ENCODE results near the gene SGTB. TPM values are rescaled to one million over a fixed set of nuclear protein-coding genes. Genes with fewer than 3 reads are reported as not detected.
"Not testable (repeated sequence)": the region's sequence is repeated elsewhere in the genome, so short reads cannot be mapped to it uniquely, and the experiment has no call there.

Gene SGTB
- total RNA-seq, 1 experiment from 2014 or later = 7.1 TPM

DNA sequence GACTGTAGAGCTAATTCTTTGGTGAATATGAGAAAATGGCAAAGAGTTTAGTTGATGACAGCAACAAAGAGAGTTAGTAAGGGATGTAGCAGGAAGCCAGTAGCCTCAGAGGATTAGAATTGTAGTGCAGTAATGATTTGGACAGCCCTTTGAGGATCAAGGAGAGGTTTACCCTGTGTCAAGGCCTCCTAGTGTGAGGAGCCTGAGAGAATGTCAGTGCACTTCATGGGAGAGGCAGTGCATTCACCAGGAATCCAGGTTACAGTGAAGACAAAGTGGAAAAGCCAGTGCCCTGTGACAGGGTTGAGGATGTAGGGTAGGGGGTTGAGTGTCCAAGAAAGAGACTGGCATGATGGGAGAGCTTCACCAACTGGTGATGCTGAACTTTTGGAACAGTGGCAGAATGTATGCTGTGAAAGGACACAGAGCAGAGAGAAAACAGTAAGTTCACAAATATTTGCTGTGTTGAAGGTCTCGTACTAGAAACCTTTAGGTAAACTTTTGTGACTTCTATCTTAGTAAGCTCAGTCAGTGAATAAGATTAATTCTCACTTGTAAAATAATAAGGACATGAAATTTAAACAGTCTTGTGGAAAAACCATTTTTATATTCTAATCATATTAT is 27.4 kb upstream of the SGTB start:
- H3K27me3 ChIP-seq (ENCODE audit: control insufficient read depth, insufficient read depth, low read length) = no peaks in the 10 kb centered on the region
- H3K36me3 ChIP-seq (replicated peaks; ENCODE audit: control insufficient read depth, insufficient read depth, low read length) = no peaks in the 10 kb centered on the region; the same call in 1 of the 2 replicates
- no peak for DNase-seq
- H3K4me3 ChIP-seq (ENCODE audit: insufficient read depth, low read depth, low read length) = no peak overlapping the region

DNA sequence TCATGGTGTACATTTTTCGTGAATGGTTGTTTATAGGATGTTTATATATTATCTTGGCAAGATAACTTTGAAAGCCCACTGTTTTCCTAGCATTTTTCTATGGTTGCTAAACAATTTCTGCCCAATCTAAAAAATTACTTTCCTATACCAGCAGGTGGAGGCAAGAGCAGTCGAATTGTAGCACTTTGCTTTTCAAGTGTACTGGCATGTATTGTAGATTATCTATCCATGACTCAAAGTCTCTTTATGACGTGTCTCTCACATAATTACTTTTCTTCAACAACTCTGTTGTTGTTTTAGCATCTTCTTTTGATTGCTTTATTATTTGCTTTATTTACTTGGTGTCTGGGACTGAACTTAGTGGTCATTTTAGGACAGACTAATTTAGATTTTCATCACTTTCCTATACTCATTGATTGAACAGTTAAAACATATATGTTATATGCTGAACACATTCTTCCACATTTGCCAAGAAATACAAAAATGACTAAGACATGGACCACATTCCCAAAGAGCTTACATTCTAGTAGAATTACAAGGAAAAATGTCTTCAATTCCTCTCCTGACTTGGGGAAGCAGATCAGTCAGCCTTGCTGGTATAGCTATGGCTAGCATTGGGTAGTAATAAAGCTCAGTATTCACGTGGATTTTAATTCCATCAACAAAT is 20.8 kb upstream of the SGTB start:
- Histone ChIP-seq H3K36me3 (replicated peaks; ENCODE audit: control insufficient read depth, insufficient read depth, low read length) (no peaks in the 10 kb centered on the region; the same call in 1 of the 2 replicates), H3K27me3 (ENCODE audit: control insufficient read depth, insufficient read depth, low read length) (no peaks in the 10 kb centered on the region), H3K4me3 (ENCODE audit: insufficient read depth, low read depth, low read length) (no peak overlapping the region)
- peak; percentile 23 for DNase-seq

DNA sequence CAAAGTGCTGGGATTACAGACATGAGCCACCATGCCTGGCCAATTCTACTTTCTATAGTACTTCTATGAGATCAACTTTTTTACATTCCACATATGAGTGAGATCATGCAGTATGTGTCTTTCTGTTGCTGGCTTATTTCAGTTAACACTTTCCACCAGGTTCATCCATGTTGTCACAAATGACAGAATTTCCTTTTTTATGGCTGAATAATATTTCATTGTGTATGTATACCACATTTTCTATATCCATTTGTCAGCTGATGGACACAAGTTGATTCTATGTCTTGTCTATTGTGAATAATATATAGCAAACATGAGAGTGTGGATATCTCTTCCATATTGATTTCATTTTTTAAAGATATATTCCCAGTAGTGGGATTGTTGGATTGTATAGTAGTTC is 17.3 kb upstream of the SGTB start:
- no peaks in the 10 kb centered on the region for H3K36me3 ChIP-seq (replicated peaks; ENCODE audit: control insufficient read depth, insufficient read depth, low read length)
- DNase-seq = no peak

DNA sequence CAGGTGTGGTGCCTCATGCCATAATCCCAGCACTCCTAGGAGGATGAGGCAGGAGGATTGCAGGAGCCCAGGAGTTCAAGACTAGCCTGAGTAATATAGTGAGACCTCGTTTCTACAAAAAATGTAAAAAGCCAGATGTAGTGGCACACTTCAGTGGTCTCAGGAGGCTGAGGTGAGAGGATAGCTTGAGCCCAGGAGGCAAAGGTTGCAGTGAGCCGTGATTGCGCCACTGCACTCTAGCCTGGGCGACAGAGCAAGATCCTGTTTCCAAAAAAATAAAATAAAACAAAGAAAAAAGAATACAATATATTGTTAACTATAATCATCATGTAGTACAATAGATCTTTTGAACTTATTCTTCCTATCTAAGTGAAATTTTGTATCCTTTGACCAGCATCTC is 16.4 kb upstream of the SGTB start:
- H3K4me3 ChIP-seq (ENCODE audit: insufficient read depth, low read depth, low read length) = no peak overlapping the region
- DNase-seq = no peak
- H3K27me3 ChIP-seq (ENCODE audit: control insufficient read depth, insufficient read depth, low read length) = no peaks in the 10 kb centered on the region
- no peaks in the 10 kb centered on the region for H3K36me3 ChIP-seq (replicated peaks; ENCODE audit: control insufficient read depth, insufficient read depth, low read length)

More for the DNA sequence above, 17.3 kb upstream of the SGTB start:
- H3K27me3 ChIP-seq (ENCODE audit: control insufficient read depth, insufficient read depth, low read length) = no peaks in the 10 kb centered on the region
- H3K4me3 ChIP-seq (ENCODE audit: insufficient read depth, low read depth, low read length) = no peak overlapping the region

DNA sequence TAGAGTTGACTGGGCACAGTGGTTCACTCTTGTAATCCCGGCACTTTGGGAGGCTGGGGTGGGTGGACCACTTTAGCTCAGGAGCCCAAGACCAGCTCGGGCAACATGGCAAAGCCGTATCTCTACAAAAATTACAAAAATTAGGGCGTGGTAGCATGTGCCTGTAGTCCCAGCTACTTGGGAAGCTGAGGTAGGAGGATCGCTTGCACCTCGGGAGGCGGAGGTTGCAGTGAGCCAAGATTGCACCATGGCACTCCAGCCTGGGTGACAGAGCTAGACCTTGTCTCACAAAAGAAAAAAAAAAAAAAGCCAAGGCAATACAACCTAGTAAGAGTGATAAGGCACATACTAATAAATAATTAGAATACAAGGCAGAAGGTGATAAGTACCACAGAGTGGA is 15.9 kb upstream of the SGTB start:
- Histone ChIP-seq H3K4me3 (ENCODE audit: insufficient read depth, low read depth, low read length) (no peak overlapping the region), H3K36me3 (replicated peaks; ENCODE audit: control insufficient read depth, insufficient read depth, low read length) (no peaks in the 10 kb centered on the region), H3K27me3 (ENCODE audit: control insufficient read depth, insufficient read depth, low read length) (no peaks in the 10 kb centered on the region)
- DNase-seq = no peak

DNA sequence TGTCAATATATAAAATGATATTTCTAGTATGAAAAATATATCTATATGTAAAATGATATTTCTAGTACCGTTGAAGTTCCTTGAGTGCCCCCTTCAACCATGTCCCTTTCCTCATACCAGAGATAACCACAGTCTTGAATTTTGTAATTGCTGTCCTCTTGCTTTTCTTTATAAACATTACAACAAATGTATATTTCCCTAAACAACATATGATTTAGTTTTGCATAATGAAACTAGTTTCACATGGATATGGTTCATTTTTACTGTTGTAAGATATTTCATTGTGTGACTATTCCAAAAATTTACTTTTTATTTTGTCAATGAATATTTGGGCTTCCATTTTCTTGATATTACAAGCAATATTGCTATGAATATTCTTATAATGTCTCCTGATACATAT is 14.1 kb upstream of the SGTB start:
- H3K36me3 ChIP-seq (replicated peaks; ENCODE audit: control insufficient read depth, insufficient read depth, low read length) = no peaks in the 10 kb centered on the region
- DNase-seq = no peak
- H3K4me3 ChIP-seq (ENCODE audit: insufficient read depth, low read depth, low read length) = no peak overlapping the region
- H3K27me3 ChIP-seq (ENCODE audit: control insufficient read depth, insufficient read depth, low read length) = no peaks in the 10 kb centered on the region

DNA sequence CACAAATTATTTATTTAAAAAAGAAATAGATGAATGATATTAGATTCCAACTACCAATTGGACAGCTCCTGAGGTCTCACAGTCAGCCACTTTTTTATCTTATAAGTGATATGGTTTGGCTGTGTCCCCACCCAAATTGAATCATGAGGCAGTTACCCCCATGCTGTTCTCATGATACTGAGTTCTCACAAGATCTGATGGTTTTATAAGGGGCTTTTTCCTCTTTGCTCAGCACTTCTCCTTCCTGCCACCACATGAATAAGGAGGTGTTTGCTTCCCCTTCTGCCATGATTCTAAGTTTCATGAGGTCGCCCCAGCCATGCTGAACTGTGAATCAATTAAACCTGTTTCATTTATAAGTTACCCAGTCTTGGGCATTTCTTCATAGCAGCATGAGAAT is 13.0 kb upstream of the SGTB start:
- no peaks in the 10 kb centered on the region for H3K27me3 ChIP-seq (ENCODE audit: control insufficient read depth, insufficient read depth, low read length)
- H3K36me3 ChIP-seq (replicated peaks; ENCODE audit: control insufficient read depth, insufficient read depth, low read length) = no peaks in the 10 kb centered on the region
- no peak overlapping the region for H3K4me3 ChIP-seq (ENCODE audit: insufficient read depth, low read depth, low read length)
- no peak for DNase-seq

DNA sequence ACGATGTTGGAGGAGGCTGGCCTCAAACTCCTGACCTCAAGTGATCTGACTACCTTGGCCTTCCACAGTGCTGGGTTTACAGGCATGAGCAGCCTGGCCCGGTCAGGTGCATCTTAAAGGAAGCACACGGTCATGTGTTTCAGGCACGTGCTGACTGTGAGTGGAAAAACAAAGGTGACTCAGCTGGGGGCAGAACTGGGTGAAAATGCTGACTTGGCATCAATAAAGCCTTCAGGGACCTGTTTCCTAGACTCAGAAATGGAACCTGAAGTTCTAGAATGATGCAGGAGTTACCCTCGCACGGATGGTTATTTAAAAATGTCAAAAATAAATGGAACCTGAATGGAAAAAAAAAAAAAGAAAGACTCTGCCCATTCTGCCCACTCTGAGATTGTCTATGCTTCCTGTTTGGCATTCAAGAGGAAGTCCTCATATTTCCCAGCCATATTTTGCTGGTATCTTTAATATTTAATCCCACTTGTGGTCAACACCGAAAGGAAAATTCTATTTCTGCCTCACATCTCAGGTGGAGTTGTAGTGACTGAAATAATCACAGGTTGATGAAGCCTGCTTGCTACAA is 12.4 kb upstream of the SGTB start:
- not testable (repeated sequence) for H3K36me3 ChIP-seq (replicated peaks; ENCODE audit: control insufficient read depth, insufficient read depth, low read length); H3K27me3 ChIP-seq (ENCODE audit: control insufficient read depth, insufficient read depth, low read length); H3K4me3 ChIP-seq (ENCODE audit: insufficient read depth, low read depth, low read length); DNase-seq

DNA sequence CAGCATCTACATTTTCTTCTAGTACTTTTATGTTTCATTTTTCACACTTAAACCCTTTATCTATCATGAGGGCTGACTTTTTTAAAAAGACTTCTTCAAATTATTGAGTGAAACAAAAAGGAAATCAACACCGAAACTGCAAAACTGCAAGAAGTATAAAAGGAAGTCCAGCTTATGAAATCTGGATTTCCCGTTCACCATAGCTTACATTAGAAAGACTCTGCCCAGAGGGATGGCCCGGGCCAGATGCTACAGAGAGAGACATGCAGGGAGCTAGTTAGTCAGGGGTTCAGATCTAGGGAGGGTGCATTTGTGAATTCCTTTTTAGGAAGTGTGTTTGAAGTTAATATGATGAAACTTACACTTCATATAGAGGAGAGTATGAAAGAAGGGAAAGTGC is 10.1 kb upstream of the SGTB start:
- DNase-seq; H3K4me3 ChIP-seq (ENCODE audit: insufficient read depth, low read depth, low read length); H3K27me3 ChIP-seq (ENCODE audit: control insufficient read depth, insufficient read depth, low read length); H3K36me3 ChIP-seq (replicated peaks; ENCODE audit: control insufficient read depth, insufficient read depth, low read length): not testable (repeated sequence)

DNA sequence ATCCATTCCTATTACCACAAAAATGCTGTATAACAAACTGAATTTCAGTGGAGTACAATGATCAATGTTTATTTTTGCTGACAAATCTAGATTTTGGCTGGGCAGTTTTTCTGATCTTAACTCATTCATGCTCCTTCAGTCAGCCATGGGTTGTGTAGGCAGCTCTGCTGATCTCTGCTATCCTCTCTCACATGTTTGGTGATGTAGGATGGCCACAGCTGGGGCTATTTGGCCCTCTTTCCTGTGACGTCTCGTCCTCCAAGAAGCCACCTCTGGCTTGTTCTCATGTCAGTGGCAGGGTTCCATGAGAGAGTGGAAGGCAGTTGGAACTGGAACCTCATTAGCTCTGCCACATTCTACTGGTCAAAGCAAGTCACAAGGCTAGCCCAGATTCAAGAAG is 9.0 kb upstream of the SGTB start:
- no peak overlapping the region for H3K4me3 ChIP-seq (ENCODE audit: insufficient read depth, low read depth, low read length)
- no peaks in the 10 kb centered on the region for H3K36me3 ChIP-seq (replicated peaks; ENCODE audit: control insufficient read depth, insufficient read depth, low read length)
- no peak for DNase-seq
- H3K27me3 ChIP-seq (ENCODE audit: control insufficient read depth, insufficient read depth, low read length) = no peaks in the 10 kb centered on the region

DNA sequence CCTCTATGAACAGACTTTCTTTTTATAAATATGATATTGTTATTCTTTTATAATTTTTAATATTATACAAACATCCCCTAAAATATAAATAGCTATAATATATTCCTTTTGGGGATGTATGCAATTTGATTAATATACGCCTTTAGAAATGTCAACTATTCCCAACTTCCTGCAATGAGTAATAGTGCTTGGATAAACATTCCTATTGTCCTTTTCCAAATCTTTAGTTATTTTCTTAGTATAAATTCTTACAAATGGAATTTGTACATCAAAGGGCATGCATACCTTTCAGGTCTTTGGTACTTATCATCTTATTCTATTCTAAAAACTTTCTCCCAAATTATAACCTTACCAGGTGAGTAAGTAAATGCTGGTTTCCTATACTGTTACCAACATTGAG is 6.3 kb upstream of the SGTB start:
- no peaks in the 10 kb centered on the region for H3K36me3 ChIP-seq (replicated peaks; ENCODE audit: control insufficient read depth, insufficient read depth, low read length)
- H3K4me3 ChIP-seq (ENCODE audit: insufficient read depth, low read depth, low read length) = no peak overlapping the region
- no peaks in the 10 kb centered on the region for H3K27me3 ChIP-seq (ENCODE audit: control insufficient read depth, insufficient read depth, low read length)
- no peak for DNase-seq

DNA sequence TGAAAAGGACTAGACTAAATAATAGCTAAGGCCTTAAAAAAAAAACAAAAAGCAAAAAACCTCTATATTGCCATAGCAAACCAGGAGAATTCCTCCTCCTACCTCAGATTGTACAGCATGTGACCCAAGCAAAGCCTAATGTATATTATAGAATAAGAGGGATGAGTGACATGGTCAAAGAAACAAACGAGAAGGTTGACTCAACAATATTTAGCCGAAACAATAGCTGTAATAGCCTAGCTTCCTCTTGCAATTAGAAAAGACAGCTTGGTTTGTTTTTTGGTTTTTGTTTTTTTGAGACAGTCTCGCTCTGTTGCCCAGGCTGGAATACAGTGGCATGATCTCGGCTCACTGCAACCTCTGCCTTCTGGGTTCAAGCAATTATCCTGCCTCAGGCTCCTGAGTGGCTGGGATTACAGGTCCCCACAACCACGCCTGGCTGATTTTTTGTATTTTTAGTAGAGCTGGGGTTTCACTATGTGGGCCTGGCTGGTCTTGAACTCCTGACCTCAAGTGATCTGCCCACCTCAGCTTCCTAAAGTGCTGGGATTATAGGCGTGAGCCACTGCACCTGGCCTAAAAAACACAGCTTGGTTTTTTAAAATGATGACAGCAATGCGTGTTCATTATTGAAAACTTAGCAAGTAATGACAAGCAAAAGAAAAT is 5.7 kb upstream of the SGTB start:
- DNase-seq = no peak
- H3K27me3 ChIP-seq (ENCODE audit: control insufficient read depth, insufficient read depth, low read length) = no peaks in the 10 kb centered on the region
- H3K4me3 ChIP-seq (ENCODE audit: insufficient read depth, low read depth, low read length) = no peak overlapping the region
- no peaks in the 10 kb centered on the region for H3K36me3 ChIP-seq (replicated peaks; ENCODE audit: control insufficient read depth, insufficient read depth, low read length)

DNA sequence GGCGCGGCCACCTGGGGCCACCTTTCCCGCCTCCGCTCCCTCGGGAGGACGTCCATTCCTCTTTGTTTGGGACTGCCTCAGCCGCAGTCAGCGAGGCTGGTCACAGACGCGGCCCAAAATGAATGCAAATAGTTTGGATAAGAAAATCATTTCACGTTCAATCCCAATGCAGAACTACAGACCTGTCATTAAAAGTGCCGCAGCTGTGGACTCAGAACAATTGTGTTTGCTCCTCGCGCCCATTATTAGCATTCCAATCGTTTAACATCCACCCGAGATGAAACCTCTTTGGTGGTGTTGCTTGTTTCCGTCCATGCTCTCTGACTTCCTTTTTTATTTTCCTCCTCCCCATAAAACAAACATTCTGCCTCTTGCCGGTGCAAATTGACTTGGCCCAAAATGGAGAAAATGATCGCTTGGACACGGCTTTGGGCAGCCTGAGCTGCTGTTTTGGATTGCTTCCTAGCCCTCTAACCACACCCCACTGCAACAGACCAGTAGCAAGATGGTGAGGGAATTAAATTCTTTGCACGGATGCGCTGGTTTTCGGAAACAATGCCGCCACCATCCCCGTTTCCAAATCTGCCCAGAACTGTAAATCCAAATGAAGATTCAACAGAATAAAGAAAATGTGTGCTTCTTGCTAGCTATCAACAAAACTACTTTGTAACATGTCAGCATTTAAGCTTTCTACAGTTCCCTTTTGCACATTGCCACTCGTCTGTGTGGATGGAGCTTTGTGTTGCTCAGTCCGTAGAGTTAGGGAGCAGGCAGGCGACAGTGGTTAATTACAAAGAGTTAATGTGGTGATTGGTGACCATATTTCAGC is 880 bp upstream of the SGTB start:
- Histone ChIP-seq H3K27me3 (ENCODE audit: control insufficient read depth, insufficient read depth, low read length) (no peaks in the 10 kb centered on the region), H3K36me3 (replicated peaks; ENCODE audit: control insufficient read depth, insufficient read depth, low read length) (peaks cover 2% of the 10 kb centered on the region), H3K4me3 (ENCODE audit: insufficient read depth, low read depth, low read length) (peak overlapping the region; percentile 66)
- DNase-seq = peak; percentile 66

DNA sequence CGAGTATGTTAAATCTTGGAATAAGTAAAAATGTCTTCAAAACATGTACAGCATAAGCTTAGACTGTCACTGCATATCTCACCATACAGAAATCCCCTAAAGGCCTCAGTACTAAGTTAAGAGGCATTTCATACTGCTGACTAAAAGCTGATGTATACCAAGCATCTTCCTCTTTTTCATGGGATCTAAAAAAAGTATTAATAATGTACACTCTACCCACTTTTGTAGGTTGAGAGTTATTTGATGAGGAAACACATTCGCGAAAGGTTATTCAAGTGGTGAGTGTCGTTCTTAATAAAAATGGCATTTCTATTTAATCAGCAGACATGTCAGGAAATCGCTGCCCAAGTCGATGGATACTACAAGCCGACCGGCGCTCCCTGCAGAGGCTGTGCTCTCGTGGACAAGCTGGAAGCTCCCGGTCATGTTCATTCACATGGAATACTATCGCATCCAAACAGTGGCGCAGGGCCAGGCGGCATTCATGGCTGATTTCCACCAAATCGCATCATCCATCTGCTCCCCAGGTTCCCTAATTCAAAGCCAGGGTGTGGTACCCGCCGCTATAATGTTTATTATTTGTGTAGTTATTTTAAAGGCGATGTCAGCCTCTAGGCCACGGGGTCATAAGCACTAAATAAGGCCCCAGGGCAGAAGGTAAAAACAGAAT is 724 bp downstream of the SGTB start:
- Histone ChIP-seq H3K27me3 (ENCODE audit: control insufficient read depth, insufficient read depth, low read length) (no peaks in the 10 kb centered on the region), H3K4me3 (ENCODE audit: insufficient read depth, low read depth, low read length) (peak overlapping the region; percentile 66), H3K36me3 (replicated peaks; ENCODE audit: control insufficient read depth, insufficient read depth, low read length) (peaks cover 2% of the 10 kb centered on the region)
- peak; percentile 56 for DNase-seq

Data from H7 (cell line).